HG03378 (cell line): ENCODE data around the gene NDUFS8.

Source experiments
- ATAC-seq: cut with Tn5 transposase; IDR thresholded peaks from one replicate; pipeline ENCODE4 v1.9.1; 2021; ENCODE audit warnings: mild to moderate bottlenecking, moderate library complexity; ENCODE audit not compliant: unreplicated experiment

Gene NDUFS8

GRCh38 chr11:68035266-68035876 is 4.9 kb downstream of the NDUFS8 start:
- no peak for ATAC-seq

GRCh38 chr11:68036141-68036716 is 5.7 kb downstream of the NDUFS8 start:
- ATAC-seq = no peak

GRCh38 chr11:68036717-68037239 is 6.3 kb downstream of the NDUFS8 start:
- no peak for ATAC-seq

DNA sequence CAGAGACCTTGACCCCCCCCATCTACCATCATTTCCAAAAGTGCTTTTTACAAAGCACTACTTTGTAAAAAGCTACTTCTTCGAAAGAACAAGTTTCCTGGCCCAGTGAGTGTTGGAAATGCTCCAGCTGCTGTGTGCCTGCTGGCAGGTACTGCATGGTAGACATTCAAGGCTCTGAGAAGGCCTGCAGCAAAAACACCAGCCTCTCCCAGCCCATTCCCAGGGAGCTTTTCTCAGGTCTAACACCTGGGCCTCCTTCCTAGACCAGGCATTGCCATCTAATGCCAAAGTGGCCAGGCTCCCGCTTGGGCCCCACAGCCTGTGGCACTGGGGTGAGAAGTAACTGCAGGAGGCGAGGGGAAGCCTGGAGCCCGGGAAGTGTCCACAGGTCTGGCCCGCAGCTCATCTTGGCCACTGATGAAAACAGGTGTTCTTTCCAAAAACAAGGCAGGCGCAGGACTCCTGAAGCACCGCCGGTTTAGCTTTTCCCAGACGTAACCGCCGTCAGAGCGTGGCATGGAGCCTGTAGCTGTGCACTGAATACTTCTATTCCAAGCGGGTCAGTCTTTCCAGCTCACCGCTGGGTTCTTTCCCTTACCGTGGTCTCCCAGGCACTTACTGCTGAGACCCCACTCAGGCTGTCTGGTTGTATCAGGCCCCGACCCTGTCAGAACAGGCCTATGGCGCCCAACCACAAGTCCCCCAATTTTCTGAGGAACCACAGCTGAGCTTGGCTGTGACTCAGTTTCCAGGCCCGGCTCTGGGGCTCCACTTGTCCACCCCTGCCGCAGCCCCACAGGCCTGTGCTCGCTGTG is 7.1 kb downstream of the NDUFS8 start:
- ATAC-seq = no peak

GRCh38 chr11:68038226-68038717 is 7.8 kb downstream of the NDUFS8 start:
- ATAC-seq = no peak

DNA sequence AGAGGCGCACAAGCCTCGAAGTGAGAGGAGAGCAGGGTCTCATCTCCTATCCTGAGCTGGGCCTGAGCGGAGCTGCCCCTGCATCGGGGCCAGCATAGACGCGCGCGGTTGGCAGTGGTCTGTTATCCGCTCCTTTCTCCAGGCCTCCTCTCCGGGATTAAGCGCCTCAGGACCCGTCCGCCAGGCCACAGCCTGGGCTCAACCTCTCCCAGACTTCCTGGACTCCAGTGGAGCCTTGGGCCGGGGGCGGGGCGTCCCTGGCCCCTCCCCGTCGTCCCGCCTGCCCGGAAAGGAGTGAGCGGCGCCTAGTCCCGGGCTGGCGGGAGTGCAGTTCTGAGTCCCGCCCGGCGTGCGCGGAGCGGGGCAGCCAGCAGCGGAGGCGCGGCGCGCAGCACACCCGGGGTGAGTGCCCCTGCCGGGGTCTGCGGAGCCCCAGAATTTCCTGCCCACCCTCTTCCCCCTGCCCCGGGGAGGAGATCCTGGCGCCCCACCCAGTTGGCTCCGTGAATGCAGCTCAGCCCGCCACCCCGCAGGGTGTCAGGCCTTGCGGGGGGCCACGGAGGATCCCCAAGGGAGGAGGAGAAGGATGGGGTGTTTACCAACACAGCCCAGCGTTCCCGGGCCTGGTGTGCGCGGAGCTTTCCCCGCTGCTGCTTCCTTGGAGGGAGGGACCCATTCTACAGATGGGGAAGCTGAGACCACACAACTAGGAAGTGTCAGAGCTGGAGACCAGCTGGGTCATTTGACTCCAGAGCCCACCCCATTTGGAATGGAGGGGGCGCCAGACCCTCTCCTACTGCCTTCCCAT is 8.4 kb downstream of the NDUFS8 start, which contains the start of gene TCIRG1:
Gene TCIRG1 (plus strand): TSS at position 308 of the 808 bp plus-strand sequence. CDS start 2,247 bp downstream, outside the sequence.
- ATAC-seq = no peak

DNA sequence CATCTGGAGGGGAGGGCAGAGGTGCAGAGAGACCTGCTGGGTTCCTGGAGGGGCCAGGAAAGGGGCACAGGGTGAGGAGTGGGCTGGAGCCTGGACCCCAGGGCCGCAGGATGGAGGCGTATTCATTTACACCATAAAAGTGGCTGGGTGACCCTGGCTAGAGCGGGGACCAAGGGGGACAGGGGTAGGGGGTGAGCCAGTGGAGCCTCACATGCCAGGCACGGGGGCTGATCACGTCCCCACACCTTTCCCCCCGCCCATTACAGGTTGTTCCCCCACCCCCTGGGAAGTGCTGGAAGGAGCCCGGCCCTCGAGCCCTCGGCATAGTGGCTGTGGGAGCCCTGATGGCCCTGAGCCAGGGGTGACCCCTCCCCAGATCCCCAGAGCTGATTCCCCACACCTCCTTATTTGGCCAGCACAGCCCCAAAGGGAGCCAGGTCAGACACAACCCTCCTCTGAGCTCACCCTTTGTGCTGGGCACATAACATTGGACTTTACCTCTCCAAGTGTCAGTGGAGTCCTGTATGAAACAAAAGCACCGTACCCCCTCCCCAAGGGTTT is 9.1 kb downstream of the NDUFS8 start:
- peak; percentile 14 for ATAC-seq

DNA sequence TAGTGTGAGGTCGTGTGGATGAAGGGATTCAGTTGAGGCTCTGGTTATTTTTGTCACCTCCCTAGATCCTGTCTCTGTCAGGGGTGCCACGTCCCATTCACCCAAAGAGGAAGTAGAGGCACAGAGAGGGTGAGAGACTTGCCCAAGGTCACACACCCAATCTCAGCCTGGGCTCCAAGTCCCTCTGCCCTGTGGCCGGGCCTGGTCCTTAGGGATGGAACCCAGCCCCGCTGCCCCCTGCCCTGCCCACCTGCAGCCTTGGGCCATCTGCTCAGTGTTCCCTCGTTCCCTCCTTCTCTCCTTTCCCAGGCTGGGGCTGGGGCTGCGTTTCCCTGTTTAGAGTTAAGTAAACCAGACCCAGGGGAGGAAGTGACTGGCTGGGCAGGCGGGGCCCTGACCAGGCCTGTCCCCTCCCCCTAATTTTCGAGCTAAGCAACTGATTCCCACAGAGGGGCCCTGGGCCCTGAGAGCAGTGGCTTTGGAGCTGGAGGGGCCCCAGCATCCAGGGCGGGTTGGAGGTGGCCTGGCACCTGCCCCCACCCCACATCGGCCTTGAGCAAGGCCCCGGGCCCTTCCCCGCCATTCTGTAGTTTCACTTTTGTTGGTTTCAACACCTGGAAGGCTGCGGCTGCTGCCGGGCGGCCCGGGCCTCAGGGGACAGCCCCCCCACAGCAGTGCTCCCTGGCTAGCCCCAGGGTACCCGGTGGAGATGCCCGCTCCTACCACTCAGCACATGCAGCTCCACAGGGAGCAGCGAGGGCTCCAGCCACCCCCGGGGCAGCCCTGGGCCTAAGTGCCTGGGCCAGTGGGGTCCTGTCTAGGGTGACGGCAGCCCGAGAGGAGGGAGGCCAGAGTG is 9.8 kb downstream of the NDUFS8 start:
- ATAC-seq = peak; percentile 42

GRCh38 chr11:68040957-68041591 is 10.6 kb downstream of the NDUFS8 start:
- ATAC-seq = no peak

- no peak for ATAC-seq
Observed at GRCh38 chr11:68041617-68042218, 11.2 kb downstream of the NDUFS8 start.

DNA sequence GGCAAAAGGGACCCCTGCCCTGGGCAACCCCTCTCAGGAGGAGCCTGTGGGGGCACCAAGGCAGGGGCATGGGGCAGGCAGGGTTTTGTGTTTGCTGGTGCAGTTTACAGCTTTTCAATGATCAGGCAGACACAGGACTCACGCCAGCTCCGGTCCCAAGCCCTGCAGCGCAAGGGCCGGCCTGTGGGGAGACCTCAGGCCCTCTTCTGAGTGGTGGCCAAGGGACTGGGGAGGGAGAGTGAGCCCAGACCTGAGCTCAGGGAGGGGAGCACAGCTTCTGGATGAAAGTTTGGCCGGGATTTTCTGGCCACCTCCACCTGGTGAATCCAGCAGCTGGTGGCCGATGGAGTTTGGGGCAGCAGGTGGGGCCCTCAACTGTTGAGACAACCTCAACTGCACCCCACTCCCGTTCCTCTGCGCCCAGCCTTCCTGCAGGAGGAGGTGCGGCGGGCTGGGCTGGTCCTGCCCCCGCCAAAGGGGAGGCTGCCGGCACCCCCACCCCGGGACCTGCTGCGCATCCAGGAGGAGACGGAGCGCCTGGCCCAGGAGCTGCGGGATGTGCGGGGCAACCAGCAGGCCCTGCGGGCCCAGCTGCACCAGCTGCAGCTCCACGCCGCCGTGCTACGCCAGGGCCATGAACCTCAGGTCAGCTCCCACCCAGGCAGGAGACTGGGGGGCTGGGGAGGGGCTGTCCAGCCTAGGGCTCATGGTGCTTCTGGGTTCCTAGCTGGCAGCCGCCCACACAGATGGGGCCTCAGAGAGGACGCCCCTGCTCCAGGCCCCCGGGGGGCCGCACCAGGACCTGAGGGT is 11.9 kb downstream of the NDUFS8 start:
- no peak for ATAC-seq

DNA sequence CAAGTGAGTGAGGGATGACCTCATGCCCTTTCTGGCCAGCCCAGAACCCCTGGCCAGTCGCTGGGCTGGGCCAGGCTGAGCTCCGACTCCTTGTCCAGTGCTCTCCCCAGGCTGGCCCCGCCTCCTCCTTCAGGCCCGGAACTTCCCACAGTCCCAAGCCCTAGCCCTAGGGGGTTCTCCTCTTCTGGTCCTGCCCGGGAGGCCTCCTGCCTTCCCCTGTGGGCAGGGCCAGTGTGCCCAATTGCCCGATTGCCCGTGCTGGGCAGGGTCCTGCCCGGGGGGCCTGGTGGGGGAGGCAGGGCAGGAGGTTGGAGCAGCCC is 12.5 kb downstream of the NDUFS8 start:
- no peak for ATAC-seq

GRCh38 chr11:68043349-68044144 is 13.1 kb downstream of the NDUFS8 start:
- no peak for ATAC-seq

- no peak for ATAC-seq
Observed at GRCh38 chr11:68044145-68044813, 13.8 kb downstream of the NDUFS8 start.

DNA sequence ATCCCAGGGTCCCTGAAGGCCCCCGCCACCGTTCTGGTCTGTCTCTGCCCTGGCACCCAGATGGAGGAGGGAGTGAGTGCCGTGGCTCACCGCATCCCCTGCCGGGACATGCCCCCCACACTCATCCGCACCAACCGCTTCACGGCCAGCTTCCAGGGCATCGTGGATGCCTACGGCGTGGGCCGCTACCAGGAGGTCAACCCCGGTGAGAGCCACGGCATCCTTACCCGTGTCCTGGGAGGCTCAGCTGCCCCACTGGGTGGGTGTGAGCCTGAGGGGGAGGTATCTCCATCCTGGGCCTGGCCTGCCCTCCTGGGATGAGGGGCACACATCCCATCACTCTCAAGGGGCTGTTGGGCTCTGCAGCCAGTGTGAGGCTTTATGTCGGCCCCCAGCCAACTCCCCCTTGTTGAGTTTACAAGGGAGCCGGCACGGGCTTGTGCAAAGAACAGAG is 14.4 kb downstream of the NDUFS8 start:
- no peak for ATAC-seq
